HepG2 (cell line): ENCODE results near the gene ZNF554. TPM values are rescaled to one million over a fixed set of nuclear protein-coding genes. Genes with fewer than 3 reads are reported as not detected.

Source experiments
- ATAC-seq: fragments of 200-7000 bp; cut with Tn5 transposase; 3 replicates; pipeline ENCODE4 v1.9.1; 2020; ENCODE audit warnings: mild to moderate bottlenecking, moderate library complexity
- BruUV-seq: library from RNA; stranded (reverse); fragments of 400-500 nt; replicated peaks from 2 replicates; lab custom pipeline; 2021; lab: Mats Ljungman, UMichigan
- CTCF ChIA-PET: fragments of 300-600 bp; formaldehyde crosslinking; extraction: SDS; loops from one replicate; lab custom pipeline; 2021; ENCODE audit warnings: low total read pairs, inconsistent platforms, low intra/inter-chr PET ratio; lab: Yijun Ruan, JAX
- POLR2A ChIA-PET: fragments of 350-600 bp; sonication (Branson Sonifier 250); formaldehyde crosslinking; loops from one replicate; lab custom pipeline; 2020; ENCODE audit warnings: antibody characterized with exemption, inconsistent platforms; lab: Yijun Ruan, JAX
- DNase-seq: peaks from one replicate; pipeline ENCODE4 v3.0.0-alpha.2; 2015; ENCODE audit warnings: low spot score
- FAIRE-seq: peaks from 3 replicates; lab custom pipeline; 2011; peaks lifted over from hg19 to GRCh38; lab: Jason Lieb, UNC
- H2AFZ ChIP-seq: one replicate; pipeline ENCODE4 v1.6.1; 2011; ENCODE audit warnings: low read length, inconsistent platforms
- H3K27ac ChIP-seq: fragments of 300-600 bp; 3 replicates; pipeline ENCODE4 v1.8.0; 2011; ENCODE audit warnings: mixed run types, mild to moderate bottlenecking, mixed read lengths, low read length, inconsistent platforms; ENCODE audit not compliant: insufficient read depth; ENCODE audit errors: extremely low read length
- H3K27me3 ChIP-seq, 2 experiments: fragments of 200-600 bp in 1 of 2; 2 replicates in 1 of 2; 3 replicates in 1 of 2; pipeline versions ENCODE4 v1.6.0 to v1.8.0; 2011; ENCODE audit warnings: low read length in 2 of 2, mild to moderate bottlenecking in 2 of 2, moderate library complexity in 2 of 2, inconsistent platforms in 1 of 2; ENCODE audit not compliant: insufficient read depth in 2 of 2, control insufficient read depth in 1 of 2
- H3K36me3 ChIP-seq, 2 experiments: fragments of 200-600 bp in 1 of 2; replicated peaks in 1 of 2; 2 replicates in 1 of 2; 3 replicates in 1 of 2; pipeline versions ENCODE4 v1.5.1 to v1.8.0; 2011; ENCODE audit warnings: low read length in 2 of 2, inconsistent platforms in 1 of 2; ENCODE audit not compliant: insufficient read depth in 2 of 2, control insufficient read depth in 1 of 2
- H3K4me1 ChIP-seq: 2 replicates; pipeline ENCODE4 v1.5.1; 2012; ENCODE audit warnings: low read length, inconsistent platforms; ENCODE audit not compliant: insufficient read depth
- H3K4me2 ChIP-seq: 2 replicates; pipeline ENCODE4 v1.6.0; 2011; ENCODE audit warnings: low read depth, low read length, inconsistent platforms
- H3K4me3 ChIP-seq, 3 experiments: fragments of 200-600 bp in 1 of 3; sonication (generic), shearing (Covaris generic) in 1 of 3; replicated peaks in 1 of 3; 2 replicates each; pipeline ENCODE4 v1.5.1; 2011 to 2016; ENCODE audit warnings: low read length in 3 of 3, inconsistent platforms in 2 of 3, low read depth in 2 of 3, mild to moderate bottlenecking in 2 of 3, control low read depth in 1 of 3, mixed read lengths in 1 of 3; ENCODE audit not compliant: insufficient read depth in 1 of 3
- H3K79me2 ChIP-seq: one replicate; pipeline ENCODE4 v1.6.1; 2011; ENCODE audit warnings: low read length, inconsistent platforms; ENCODE audit not compliant: insufficient read depth
- H3K9ac ChIP-seq: 2 replicates; pipeline ENCODE4 v1.6.0; 2011; ENCODE audit warnings: mild to moderate bottlenecking, low read depth, low read length, inconsistent platforms; ENCODE audit not compliant: insufficient read depth
- H3K9me3 ChIP-seq: 2 replicates; pipeline ENCODE4 v1.5.1; 2012; ENCODE audit warnings: mild to moderate bottlenecking, low read length
- H4K20me1 ChIP-seq: 2 replicates; pipeline ENCODE4 v1.6.0; 2011; ENCODE audit warnings: inconsistent platforms, mild to moderate bottlenecking, low read length, moderate library complexity; ENCODE audit not compliant: insufficient read depth
- ARID5B ChIP-seq: IDR thresholded peaks from 2 replicates; pipeline ENCODE4 v1.4.0; 2020; ENCODE audit warnings: mild to moderate bottlenecking, missing genetic modification reagents
- MIER2 ChIP-seq: IDR thresholded peaks from 2 replicates; pipeline ENCODE4 v1.6.1; 2016; ENCODE audit warnings: missing biosample characterization, missing genetic modification reagents
- PCBP1 ChIP-seq: fragments of 200-400 bp; formaldehyde crosslinking; IDR thresholded peaks from 2 replicates; pipeline ENCODE4 v1.6.1; 2017; ENCODE audit warnings: mild to moderate bottlenecking, low read depth, low read length, borderline replicate concordance
- SMAD9 ChIP-seq: sonication (generic); formaldehyde crosslinking; IDR thresholded peaks from 2 replicates; pipeline ENCODE4 v1.5.1; 2020; ENCODE audit warnings: mild to moderate bottlenecking, missing genetic modification reagents
- SP2 ChIP-seq: sonication (generic); formaldehyde crosslinking; IDR thresholded peaks from 2 replicates; pipeline ENCODE4 v1.5.1; 2020; ENCODE audit warnings: mild to moderate bottlenecking, missing genetic modification reagents
- STAT6 ChIP-seq: sonication (generic); formaldehyde crosslinking; IDR thresholded peaks from 2 replicates; pipeline ENCODE4 v1.4.0; 2020; ENCODE audit warnings: missing genetic modification reagents, mild to moderate bottlenecking, borderline replicate concordance
- ZBTB1 ChIP-seq: sonication (generic); formaldehyde crosslinking; IDR thresholded peaks from 2 replicates; pipeline ENCODE4 v1.4.0; 2020; ENCODE audit warnings: missing genetic modification reagents, borderline replicate concordance
- ZNF121 ChIP-seq: sonication (generic); formaldehyde crosslinking; IDR thresholded peaks from 2 replicates; pipeline ENCODE4 v1.5.0; 2020; ENCODE audit warnings: mild to moderate bottlenecking, missing genetic modification reagents
- ZNF333 ChIP-seq: sonication (generic); formaldehyde crosslinking; IDR thresholded peaks from 2 replicates; pipeline ENCODE4 v1.4.0; 2020; ENCODE audit warnings: mild to moderate bottlenecking, missing genetic modification reagents, borderline replicate concordance
- ZNF484 ChIP-seq: sonication (generic); formaldehyde crosslinking; IDR thresholded peaks from 2 replicates; pipeline ENCODE4 v1.5.1; 2020; ENCODE audit warnings: mild to moderate bottlenecking, low read depth, missing genetic modification reagents, borderline replicate concordance
- ZNF496 ChIP-seq: sonication (generic); formaldehyde crosslinking; IDR thresholded peaks from 2 replicates; pipeline ENCODE4 v1.8.1; 2023; ENCODE audit warnings: mild to moderate bottlenecking, moderate library complexity, missing genetic modification reagents; ENCODE audit not compliant: insufficient replicate concordance
- ZNF512 ChIP-seq: sonication (generic); formaldehyde crosslinking; IDR thresholded peaks from 2 replicates; pipeline ENCODE4 v1.4.0; 2020; ENCODE audit warnings: mild to moderate bottlenecking, missing genetic modification reagents
- WGBS: methylation state at CpG from one replicate; pipeline ENCODE4 v1.1.6; 2017; ENCODE audit warnings: low lambda C conversion rate; 5-methylcytosine and 5-hydroxymethylcytosine counted together
- in situ Hi-C: cut with HindIII; loops from 2 replicates; pipeline ENCODE4 v1.10.0; 2017; ENCODE audit warnings: low pct_unique_long_range_greater_than_20kb; ENCODE audit not compliant: extremely low pct_ligation_motif_present
- intact Hi-C: fragments of 100-400 bp; cut with micrococcal nuclease; formaldehyde crosslinking; loops from one replicate; pipeline ENCODE4 v1.10.0; 2022; ENCODE audit not compliant: unreplicated experiment
- polyA plus RNA-seq, 8 experiments: library from polyadenylated mRNA; depleted of rRNA in 3 of 8; stranded (reverse) in 7 of 8; unstranded in 1 of 8; fragments of >200 nt; fragmentation: Illumina TruSeq in 4 of 8; extraction: Trizol in 4 of 8; gene quantifications; 2 replicates each; pipeline versions ENCODE4 v1.2.1 to v1.2.3, GENCODE V29; 2011 to 2016; ENCODE audit warnings: low read depth in 4 of 8, missing spikeins in 1 of 8, mixed read lengths in 1 of 8; ENCODE audit not compliant: insufficient read depth in 1 of 8
- total RNA-seq, 5 experiments: library from RNA; depleted of rRNA; stranded (reverse); fragments of >200 nt; fragmentation: Illumina TruSeq; extraction: Trizol; gene quantifications; 2 replicates each; pipeline ENCODE4 v1.2.3, GENCODE V29; 2016; ENCODE audit warnings: low read depth in 1 of 5
- TF ChIP-seq, protein P1 (sequence below): sonication (generic); formaldehyde crosslinking; IDR thresholded peaks from 2 replicates; pipeline ENCODE4 v1.8.1; 2023; ENCODE audit warnings: missing genetic modification reagents, inconsistent platforms, borderline replicate concordance

ZNF554 gene
- total and polyA plus RNA-seq, 2 of the 13 experiments (the other 11 are each of a cell fraction or from before 2014, with no cell fraction given) = 2.2 to 2.7 TPM

- intact Hi-C loops (no loop called here), in situ Hi-C loops (no loop called here)
- ChIA-PET CTCF (no interaction called here), POLR2A (interaction anchor here (0.9 kb wide), 1 partner anchor 15 kb away, joined by 3 read pairs; no protein-coding TSS in a partner anchor)
- H3K4me3 ChIP-seq = peak overlapping the region in 1 of 3 experiments; percentile 50; a peak in 1 of 6 replicates
- WGBS = 41% methylated on average over 26 of the region's 32 CpGs
- H3K79me2 ChIP-seq = peaks cover 32% of the 10 kb centered on the region
- H3K27ac ChIP-seq = peak overlapping the region; percentile 50
- H2AFZ ChIP-seq = no peak overlapping the region
- no peaks in the 10 kb centered on the region for H3K9me3 ChIP-seq
- DNase-seq (peak; percentile 85), ATAC-seq (peak; percentile 90), FAIRE-seq (peak; percentile 91)
- H3K4me2 ChIP-seq = peak overlapping the region; percentile 61
- no peaks in the 10 kb centered on the region; a peak in 1 of 5 replicates for H3K27me3 ChIP-seq
- no peak overlapping the region for H3K9ac ChIP-seq
- BruUV-seq = no TSS peak
- peaks cover 57% of the 10 kb centered on the region for H3K4me1 ChIP-seq
- peaks cover 15% of the 10 kb centered on the region for H4K20me1 ChIP-seq
- peaks cover 13 to 38% of the 10 kb centered on the region in 2 experiments for H3K36me3 ChIP-seq
- TF ChIP-seq ARID5B (CRISPR knock-in tag) (peak; percentile 88), ZNF484 (CRISPR knock-in tag) (no peak), ZNF333 (CRISPR knock-in tag) (no peak), ZBTB1 (CRISPR knock-in tag) (no peak), SP2 (no peak; the same call in 1 of the 2 replicates), ZNF121 (CRISPR knock-in tag) (0 out of 2 replicates have a peak, but pooled peaks have one; percentile 27), PCBP1 (no peak), ZNF496 (CRISPR knock-in tag) (no peak), SMAD9 (CRISPR knock-in tag) (no peak), MIER2 (CRISPR knock-in tag) (no peak), ZNF512 (0 out of 2 replicates have a peak, but pooled peaks have one; percentile 43), STAT6 (CRISPR knock-in tag) (peak; percentile 34; the same call in 1 of the 2 replicates)
- TF ChIP-seq, protein P1, sequence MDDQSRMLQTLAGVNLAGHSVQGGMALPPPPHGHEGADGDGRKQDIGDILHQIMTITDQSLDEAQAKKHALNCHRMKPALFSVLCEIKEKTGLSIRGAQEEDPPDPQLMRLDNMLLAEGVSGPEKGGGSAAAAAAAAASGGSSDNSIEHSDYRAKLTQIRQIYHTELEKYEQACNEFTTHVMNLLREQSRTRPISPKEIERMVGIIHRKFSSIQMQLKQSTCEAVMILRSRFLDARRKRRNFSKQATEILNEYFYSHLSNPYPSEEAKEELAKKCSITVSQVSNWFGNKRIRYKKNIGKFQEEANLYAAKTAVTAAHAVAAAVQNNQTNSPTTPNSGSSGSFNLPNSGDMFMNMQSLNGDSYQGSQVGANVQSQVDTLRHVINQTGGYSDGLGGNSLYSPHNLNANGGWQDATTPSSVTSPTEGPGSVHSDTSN = no peak
These were observed 29.0 kb upstream of the ZNF554 start for GRCh38 chr19:2790557-2791271.
